ENCODE results near the gene TIMM44.

DNA sequence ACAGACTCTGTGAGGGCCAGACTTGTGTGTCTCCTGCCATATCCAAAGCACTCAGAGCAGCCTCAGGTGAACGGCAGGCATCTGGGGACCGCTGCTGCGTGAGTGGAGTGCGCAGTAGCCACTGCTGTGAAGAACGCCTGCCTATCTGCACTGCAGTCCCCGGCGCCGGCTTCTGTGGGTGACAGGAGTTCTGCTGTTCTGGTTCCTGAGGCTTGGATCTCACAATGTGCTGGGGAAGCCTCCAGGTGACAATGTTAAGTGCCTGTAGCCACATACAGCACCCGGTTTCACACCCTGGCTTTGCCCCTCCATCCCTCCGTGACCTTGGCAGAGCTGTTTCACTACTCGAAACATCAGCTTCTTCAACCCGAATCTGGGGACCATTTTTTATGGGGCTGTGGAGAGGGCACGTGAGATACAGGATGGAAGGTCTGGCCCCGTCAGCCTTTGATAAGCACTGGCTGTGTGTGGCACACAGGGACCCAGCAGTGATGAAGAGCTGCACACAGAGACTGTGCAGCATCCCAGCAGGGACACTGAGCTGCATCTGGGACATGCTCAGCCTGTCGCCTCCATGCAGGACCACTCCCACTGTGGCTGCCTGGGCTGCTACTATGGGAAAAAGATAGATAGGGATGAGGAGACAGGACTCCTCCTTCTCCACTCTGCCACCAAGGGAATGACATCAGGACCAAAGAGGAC lies 33.7 kb upstream of the TIMM44 start:
- no peak for TF ChIP-seq TAF1 (IDR thresholded peaks at IDR 0.05; ENCODE audit: low read depth, low read length)
- no peak for TF ChIP-seq SPI1 (IDR thresholded peaks at IDR 0.05; ENCODE audit: low read depth, low read length)
- TF ChIP-seq POLR2A (IDR thresholded peaks at IDR 0.05; ENCODE audit: low read depth, low read length), result no peak

Data from GM12891 (cell line).